Type B pancreatic cell (in vitro differentiated cells): ENCODE measurements around the gene HYAL3. TPM values are rescaled to one million over a fixed set of nuclear protein-coding genes. Genes with fewer than 3 reads are reported as not detected.

Source experiments
- DNase-seq: peaks from one replicate; pipeline ENCODE4 v3.0.0; 2021; ENCODE audit warnings: mixed read lengths; ENCODE audit not compliant: unreplicated experiment; ENCODE audit errors: extremely low spot score
- H3K27ac Mint-ChIP-seq: 2 replicates; pipeline ENCODE4 v1.8.0; 2021; ENCODE audit warnings: mild to moderate bottlenecking, mixed read lengths
- H3K27me3 Mint-ChIP-seq: 2 replicates; pipeline ENCODE4 v1.8.0; 2021; ENCODE audit warnings: mixed read lengths
- H3K36me3 Mint-ChIP-seq: 2 replicates; pipeline ENCODE4 v1.8.0; 2021; ENCODE audit warnings: mixed read lengths
- H3K4me1 Mint-ChIP-seq: one replicate; pipeline ENCODE4 v1.8.0; 2021; ENCODE audit warnings: mixed read lengths; ENCODE audit not compliant: unreplicated experiment
- H3K4me3 Mint-ChIP-seq: 2 replicates; pipeline ENCODE4 v1.8.0; 2021; ENCODE audit warnings: mild to moderate bottlenecking, mixed read lengths
- H3K9me3 Mint-ChIP-seq: 2 replicates; pipeline ENCODE4 v1.8.0; 2021; ENCODE audit warnings: mixed read lengths
- total RNA-seq: library from RNA; stranded (reverse); gene quantifications from 2 replicates; pipeline ENCODE4 v1.2.1, GENCODE V29; 2021; ENCODE audit warnings: low replicate concordance
- TF ChIP-seq, protein P1 (sequence below): fragments of 200-600 bp; sonication (generic); conservative IDR thresholded peaks from 2 replicates; pipeline ENCODE4 v1.5.0; 2021; ENCODE audit warnings: antibody characterized with exemption, mild to moderate bottlenecking

HYAL3 gene
- total RNA-seq, 1 donor from 2014 or later = 2.9 TPM

DNA sequence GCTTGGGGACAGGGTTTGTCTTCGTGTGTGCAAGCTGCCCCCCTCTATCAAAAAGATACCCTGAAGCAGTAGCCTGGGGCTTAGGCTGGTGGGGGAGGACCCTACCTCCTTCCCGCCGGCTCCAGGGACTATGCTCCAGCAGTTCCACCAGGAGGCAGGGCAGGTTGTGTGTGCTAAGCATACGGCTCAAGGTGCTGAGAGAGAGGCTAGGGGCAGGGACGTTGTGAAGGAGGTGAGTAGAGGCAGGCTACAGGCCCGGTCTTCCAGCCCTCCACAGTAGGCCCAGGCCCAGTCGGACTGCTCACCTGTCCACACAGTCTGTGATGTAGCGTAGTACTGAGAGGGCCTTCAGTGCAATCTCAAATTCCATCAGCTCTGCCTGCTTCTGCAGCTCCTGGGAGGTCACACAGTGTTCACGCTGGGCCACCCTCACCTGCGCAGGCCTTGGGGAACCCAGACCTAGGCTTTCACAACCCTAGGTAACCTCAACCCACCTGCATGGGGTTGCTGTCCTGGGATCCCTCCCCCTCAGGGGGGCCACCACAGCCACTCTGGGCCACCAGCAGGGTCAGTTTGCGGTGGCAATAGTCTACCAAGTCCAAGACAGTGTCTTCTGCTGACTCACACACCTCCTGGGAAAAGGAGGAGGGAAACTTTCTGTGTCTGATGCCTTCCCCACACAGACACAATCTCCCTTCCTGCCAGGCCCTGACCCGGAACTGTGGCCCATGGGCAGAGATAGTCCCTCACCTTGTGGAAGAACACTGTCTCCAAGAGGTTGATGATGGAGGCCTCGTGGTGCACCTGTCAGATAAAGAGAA, 43.8 kb upstream of the HYAL3 start:
- H3K4me3 Mint-ChIP-seq = no peak overlapping the region
- DNase-seq = no peak
- peaks cover 22% of the 10 kb centered on the region for H3K4me1 Mint-ChIP-seq
- H3K27me3 Mint-ChIP-seq = peaks cover 65% of the 10 kb centered on the region
- no peaks in the 10 kb centered on the region for H3K9me3 Mint-ChIP-seq
- H3K27ac Mint-ChIP-seq = no peak overlapping the region
- TF ChIP-seq, protein P1, sequence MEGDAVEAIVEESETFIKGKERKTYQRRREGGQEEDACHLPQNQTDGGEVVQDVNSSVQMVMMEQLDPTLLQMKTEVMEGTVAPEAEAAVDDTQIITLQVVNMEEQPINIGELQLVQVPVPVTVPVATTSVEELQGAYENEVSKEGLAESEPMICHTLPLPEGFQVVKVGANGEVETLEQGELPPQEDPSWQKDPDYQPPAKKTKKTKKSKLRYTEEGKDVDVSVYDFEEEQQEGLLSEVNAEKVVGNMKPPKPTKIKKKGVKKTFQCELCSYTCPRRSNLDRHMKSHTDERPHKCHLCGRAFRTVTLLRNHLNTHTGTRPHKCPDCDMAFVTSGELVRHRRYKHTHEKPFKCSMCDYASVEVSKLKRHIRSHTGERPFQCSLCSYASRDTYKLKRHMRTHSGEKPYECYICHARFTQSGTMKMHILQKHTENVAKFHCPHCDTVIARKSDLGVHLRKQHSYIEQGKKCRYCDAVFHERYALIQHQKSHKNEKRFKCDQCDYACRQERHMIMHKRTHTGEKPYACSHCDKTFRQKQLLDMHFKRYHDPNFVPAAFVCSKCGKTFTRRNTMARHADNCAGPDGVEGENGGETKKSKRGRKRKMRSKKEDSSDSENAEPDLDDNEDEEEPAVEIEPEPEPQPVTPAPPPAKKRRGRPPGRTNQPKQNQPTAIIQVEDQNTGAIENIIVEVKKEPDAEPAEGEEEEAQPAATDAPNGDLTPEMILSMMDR = no peak
- H3K36me3 Mint-ChIP-seq = no peaks in the 10 kb centered on the region

DNA sequence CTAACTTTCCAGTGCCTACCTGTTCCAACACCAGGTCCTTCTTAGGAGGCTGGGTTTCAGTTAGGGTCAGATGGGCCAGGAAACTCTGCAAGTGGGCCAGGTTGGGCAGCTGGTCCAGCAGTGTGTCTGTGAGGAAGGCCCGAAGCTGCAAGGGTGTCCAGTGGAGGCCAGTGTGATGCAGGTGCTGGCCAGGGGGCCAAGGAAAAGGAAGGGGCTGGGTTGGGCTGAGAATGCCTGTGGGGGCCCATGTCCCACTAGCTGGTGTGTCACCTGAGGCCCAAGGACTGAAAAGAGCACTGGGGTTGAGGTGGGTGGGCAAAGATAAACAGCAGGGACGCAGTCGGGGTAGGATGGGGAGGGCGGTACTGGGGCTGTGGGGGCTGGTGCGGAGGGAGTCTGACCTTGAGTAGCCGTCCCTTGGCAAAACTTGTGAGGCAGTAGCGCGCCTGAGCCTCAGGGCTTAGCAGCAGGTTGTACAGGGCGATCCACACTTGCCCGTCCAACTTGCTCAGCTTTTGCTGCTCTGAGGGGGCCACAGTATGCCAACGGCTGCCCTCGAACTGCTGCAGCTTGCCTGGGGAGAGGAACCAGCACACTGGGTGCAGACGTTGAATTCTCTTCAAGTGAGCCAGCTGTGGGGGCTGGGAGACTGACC, 42.9 kb upstream of the HYAL3 start:
- H3K27me3 Mint-ChIP-seq = peaks cover 65% of the 10 kb centered on the region
- TF ChIP-seq, protein P1 = no peak
- no peaks in the 10 kb centered on the region for H3K9me3 Mint-ChIP-seq
- no peaks in the 10 kb centered on the region for H3K36me3 Mint-ChIP-seq
- no peak overlapping the region for H3K27ac Mint-ChIP-seq
- H3K4me3 Mint-ChIP-seq = peak overlapping the region; percentile 22
- no peak for DNase-seq
- H3K4me1 Mint-ChIP-seq = peaks cover 20% of the 10 kb centered on the region

DNA sequence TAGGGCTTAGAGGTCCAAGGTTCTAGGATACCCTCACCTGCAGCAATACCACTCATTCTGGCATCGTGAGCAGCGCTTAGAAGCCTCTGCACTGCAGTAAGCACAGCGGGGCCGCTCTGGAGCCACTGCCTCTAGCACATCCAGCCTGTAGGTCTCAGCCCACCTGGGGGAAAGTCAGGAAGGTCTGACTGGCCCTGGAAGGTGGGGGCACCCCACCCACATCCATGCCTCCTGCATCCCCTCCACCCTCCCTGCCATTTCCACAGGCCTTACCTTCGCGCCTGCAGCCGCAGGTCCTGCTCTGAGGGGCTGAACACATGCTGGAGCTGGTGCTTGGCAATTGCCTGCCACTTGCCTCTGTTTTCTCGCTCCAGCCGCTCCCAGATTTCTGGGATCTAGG, 42.3 kb upstream of the HYAL3 start:
- no peaks in the 10 kb centered on the region for H3K9me3 Mint-ChIP-seq
- peaks cover 22% of the 10 kb centered on the region for H3K4me1 Mint-ChIP-seq
- H3K4me3 Mint-ChIP-seq = peak overlapping the region; percentile 20
- H3K27ac Mint-ChIP-seq = no peak overlapping the region
- peaks cover under 1% of the 10 kb centered on the region for H3K36me3 Mint-ChIP-seq
- peaks cover 65% of the 10 kb centered on the region for H3K27me3 Mint-ChIP-seq
- no peak for DNase-seq
- TF ChIP-seq, protein P1 = no peak

DNA sequence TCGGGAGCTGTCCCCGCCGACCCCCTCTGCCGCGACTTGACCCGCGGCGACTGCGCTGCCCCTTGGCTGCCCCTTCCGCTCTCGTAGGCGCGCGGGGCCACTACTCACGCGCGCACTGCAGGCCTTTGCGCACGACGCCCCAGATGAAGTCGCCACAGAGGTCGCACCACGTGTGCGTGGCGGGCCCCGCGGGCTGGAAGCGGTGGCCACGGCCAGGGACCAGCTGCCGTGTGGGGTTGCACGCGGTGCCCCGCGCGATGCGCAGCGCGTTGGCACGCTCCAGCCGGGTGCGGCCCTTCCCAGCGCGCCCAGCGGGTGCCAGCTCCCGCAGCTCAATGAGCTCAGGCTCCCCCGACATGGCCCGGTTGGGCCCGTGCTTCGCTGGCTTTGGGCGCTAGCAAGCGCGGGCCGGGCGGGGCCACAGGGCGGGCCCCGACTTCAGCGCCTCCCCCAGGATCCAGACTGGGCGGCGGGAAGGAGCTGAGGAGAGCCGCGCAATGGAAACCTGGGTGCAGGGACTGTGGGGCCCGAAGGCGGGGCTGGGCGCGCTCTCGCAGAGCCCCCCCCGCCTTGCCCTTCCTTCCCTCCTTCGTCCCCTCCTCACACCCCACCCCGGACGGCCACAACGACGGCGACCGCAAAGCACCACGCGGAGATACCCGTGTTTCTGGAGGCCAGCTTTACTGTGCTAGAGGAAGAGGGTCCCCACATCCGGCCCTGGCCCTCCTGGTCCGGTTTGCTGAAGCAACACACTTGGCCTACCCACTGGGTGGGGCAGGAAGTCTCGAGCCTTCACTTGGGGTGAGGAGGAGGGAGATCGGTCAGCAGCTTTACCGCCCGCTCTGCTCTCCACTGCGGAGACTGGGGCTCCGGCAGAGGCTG, 41.5 kb upstream of the HYAL3 start, which contains the start of gene RASSF1:
TSS of gene RASSF1 (minus strand) at position 389 of the 882 bp plus-strand sequence. CDS start at position 358, 31 bp downstream.
- Mint-ChIP-seq H3K27me3 (peaks cover 61% of the 10 kb centered on the region), H3K4me1 (peaks cover 25% of the 10 kb centered on the region), H3K9me3 (no peaks in the 10 kb centered on the region), H3K27ac (no peak within 1 kb of the TSS), H3K36me3 (peaks cover 4% of the 10 kb centered on the region), H3K4me3 (peak within 1 kb of the TSS; percentile 36)
- DNase-seq = no peak
- TF ChIP-seq, protein P1 = no peak

DNA sequence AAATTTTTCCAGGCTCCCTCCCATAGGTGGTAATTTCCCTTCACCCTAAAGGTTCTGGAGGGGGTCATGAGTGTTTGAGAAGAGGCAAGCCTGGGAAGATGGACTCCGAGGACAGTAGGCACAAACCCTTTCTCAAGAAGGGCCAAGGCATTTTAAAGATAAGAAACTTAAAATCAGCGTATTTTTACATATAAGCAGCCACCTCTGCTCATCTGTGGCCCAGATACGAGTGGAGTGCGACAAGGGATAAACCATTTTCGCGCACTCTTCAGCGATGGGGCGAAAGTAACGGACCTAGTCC, 40.9 kb upstream of the HYAL3 start:
- Mint-ChIP-seq H3K27ac (no peak overlapping the region), H3K27me3 (peaks cover 58% of the 10 kb centered on the region), H3K4me3 (peak overlapping the region; percentile 36), H3K4me1 (peaks cover 25% of the 10 kb centered on the region), H3K9me3 (no peaks in the 10 kb centered on the region), H3K36me3 (peaks cover 4% of the 10 kb centered on the region)
- TF ChIP-seq, protein P1 = no peak
- DNase-seq = no peak
